HG03280 (cell line): ENCODE data around the gene ARHGAP24.
"Not testable (repeated sequence)": the region's sequence is repeated elsewhere in the genome, so short reads cannot be mapped to it uniquely, and the experiment has no call there.

ENCODE experiments used
- ATAC-seq: cut with Tn5 transposase; IDR thresholded peaks from one replicate; pipeline ENCODE4 v1.9.1; 2021; ENCODE audit warnings: mild to moderate bottlenecking, moderate library complexity; ENCODE audit not compliant: unreplicated experiment

ARHGAP24 gene

DNA sequence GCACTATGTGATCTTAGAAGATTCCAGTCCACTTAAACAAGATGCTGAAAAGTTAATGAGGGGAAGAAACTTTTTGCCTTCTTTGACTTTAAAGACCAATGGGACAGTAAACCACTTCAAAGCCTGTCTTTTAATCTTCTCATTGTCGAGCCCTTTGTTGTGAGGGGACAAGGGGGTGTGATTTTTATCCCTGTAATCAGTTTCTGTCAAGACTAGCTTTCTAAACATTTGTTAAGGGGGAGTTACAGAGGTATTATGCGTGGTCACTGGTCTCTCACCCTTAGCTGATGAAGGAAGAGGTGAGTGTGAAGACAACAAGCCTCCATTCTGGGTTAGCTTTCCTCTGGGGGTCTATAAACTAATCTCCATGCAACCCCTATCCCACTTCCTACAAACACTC is 409.3 kb downstream of the ARHGAP24 start:
- ATAC-seq = no peak

DNA sequence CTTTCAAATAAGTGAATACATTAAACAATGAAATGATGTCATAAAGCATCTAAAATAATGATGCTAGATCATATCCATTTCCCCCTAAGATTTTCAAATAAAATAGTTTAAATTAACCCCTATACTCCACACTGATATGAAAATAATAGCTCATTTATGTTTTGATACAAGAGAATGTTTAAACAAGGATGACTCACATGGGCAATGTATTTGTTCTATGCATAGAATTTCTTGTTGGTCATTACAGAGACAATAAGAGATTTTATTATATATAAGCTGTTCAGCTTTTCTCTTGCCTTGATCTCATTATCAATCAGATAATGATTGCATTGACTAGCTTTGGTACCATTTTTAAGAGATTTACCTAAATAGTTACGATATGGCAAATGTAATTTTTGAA is 411.7 kb downstream of the ARHGAP24 start:
- no peak for ATAC-seq

DNA sequence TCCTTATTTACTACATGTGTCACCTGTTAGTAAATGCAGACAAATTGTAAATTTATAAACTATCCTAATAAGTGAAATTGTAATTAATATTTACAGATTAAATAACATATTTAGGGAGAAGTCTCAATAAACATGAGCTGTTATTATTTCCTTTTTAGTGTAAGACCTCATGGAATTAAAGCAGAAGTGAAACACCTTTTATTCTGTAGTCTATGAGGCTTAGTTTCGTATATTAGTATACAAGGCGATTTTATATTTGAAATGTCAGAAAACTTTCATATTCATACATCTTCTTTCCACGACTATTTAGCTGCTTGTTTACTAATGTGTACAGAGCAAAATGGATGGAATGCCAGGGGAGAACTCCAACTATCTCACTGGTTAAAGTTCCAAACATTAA is 414.4 kb downstream of the ARHGAP24 start:
- no peak for ATAC-seq

DNA sequence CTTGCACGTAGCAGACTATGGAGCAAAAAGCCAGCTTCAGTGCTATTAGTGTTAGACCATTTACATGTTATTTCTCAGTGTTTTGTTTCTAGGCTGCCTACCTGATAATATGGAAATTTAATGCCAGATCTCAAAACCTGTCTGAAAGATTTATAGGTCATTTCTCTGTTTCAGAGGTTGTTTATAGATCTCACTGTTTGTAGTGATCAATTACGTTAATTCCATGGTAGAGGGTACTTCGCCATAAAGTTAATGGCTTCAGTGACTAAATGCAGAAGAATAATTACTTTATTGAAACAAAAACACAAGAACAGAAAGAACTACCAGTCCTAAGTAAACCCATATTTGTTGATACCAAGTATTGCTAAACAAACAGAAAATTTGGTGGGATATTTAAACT is 420.8 kb downstream of the ARHGAP24 start:
- no peak for ATAC-seq

DNA sequence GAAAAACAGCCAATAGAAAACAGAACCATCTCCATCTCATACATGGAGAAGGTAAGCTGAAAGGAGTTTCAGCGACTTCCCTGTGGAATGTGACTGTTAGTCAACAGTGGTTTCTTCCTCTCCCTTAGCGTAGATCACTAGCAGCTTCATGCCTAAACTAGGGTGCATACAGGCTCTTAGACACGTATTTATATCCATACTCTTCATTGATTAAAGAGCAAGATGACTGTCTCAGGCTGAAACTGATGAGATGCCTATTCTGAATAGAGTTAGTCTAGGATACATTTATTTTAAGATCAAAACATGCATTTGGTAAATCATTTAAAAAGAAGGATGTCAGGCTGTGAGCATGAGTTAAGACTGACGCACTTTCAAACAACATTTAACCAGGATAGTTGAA is 423.3 kb downstream of the ARHGAP24 start:
- no peak for ATAC-seq

DNA sequence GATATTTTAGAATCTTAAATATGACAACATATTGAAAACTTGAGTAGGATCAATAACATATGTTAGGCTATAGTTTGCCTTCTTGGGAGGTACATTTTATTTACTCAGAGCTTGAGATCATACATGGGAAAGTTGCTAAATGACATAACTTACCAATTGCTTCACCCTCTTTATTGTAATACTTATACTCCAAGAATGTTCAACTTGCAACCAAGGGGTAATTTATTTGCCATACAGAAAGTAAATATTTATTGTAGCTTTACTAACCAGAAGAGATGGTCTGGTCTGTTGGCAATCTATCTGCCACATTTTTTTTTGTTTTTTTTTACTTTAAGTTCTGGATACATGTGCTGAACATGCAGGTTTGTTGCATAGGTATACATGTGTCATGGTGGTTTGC is 426.6 kb downstream of the ARHGAP24 start:
- no peak for ATAC-seq

DNA sequence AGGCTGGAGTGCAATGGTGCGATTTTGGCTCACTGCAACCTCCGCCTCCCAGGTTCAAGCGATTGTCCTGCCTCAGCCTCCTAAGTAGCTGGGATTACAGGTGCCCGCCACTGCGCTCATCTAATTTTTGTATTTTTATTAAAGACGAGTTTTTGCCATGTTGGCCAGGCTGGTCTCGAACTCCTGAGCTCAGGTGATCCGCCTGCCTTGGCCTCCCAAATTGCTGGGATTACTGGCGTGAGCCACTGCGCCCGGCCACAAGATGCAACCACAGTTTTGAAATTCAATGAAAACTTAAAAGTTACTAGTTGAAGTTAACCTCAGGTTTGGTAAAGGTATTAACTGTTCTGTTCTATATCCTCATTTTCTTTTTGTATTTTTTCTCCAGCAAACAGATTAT is 427.7 kb downstream of the ARHGAP24 start:
- ATAC-seq = not testable (repeated sequence)

DNA sequence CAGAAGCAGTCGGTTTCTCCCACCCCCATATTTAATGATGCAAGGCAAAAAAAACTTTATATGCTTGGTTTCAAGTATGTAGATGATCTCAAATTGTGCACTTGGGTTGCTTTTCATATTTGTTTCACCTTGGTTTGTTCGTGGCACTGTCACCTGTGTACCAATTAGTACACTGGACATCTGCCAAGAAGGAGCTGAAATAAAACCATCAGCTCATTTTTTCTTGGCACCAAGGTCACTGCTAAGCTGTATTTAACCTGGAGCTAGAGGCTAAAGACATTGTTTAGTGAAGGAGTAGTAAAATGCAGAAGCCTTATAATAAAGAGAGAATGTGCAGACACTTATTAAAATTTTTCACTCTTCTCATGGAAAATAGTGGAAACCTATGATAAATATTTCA is 430.8 kb downstream of the ARHGAP24 start:
- no peak for ATAC-seq

DNA sequence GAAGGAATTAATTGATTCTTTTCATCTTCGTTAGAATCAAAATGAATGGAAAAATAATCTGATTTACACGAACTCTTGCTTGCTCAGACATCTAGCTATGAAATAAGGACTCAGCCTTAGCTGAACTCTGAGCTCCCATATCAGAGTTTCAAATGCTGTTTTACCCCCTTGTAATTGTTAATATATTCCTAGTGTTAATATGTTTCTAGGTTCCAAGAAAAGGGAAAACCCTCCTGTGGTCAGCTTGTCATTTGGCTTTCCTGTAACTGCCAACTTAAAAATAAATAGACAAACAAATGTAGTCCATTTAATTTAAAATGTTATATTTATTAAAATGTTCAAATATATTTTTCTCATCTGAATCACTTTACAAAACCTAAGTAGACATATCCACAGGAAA is 432.1 kb downstream of the ARHGAP24 start:
- ATAC-seq = no peak

DNA sequence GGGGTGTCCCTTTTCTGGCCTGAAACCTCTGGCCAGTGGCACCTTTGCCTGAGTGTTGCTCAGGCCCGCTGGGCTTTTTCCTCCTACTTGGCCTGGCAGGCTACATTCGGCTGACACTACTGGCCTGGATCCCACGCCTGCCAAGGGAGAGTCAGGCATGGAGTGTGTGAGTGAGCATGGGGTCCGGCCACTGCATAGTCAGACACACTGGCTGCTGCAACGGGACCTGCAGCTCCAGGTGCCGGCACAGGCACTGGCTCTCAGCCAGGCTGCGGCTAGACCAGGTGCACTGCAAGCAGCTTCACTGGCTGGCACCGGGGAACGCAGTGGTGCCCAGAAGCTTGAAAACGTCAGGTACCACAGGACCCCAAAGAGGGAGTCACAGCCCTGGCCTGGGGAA is 434.9 kb downstream of the ARHGAP24 start:
- no peak for ATAC-seq

DNA sequence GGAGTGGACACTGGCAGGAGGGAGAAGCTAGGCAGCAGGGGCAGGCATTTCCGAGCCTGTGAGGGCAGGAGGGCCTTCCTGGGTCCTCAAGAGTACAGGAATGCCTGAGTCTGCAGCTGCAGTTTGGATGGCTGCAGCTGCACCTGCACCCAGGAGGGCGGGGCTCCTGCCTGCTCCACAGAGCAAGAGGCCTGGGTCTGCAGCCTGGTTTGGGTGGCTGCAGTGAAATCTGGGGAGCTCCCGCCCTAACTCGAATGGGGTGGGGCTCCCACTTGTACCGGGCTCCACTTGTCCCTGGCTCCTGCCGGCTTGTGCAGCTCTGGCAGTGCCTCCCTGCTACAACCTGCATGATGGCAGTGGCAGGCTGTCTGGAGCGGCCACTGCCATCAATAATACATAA is 436.0 kb downstream of the ARHGAP24 start:
- ATAC-seq = no peak

DNA sequence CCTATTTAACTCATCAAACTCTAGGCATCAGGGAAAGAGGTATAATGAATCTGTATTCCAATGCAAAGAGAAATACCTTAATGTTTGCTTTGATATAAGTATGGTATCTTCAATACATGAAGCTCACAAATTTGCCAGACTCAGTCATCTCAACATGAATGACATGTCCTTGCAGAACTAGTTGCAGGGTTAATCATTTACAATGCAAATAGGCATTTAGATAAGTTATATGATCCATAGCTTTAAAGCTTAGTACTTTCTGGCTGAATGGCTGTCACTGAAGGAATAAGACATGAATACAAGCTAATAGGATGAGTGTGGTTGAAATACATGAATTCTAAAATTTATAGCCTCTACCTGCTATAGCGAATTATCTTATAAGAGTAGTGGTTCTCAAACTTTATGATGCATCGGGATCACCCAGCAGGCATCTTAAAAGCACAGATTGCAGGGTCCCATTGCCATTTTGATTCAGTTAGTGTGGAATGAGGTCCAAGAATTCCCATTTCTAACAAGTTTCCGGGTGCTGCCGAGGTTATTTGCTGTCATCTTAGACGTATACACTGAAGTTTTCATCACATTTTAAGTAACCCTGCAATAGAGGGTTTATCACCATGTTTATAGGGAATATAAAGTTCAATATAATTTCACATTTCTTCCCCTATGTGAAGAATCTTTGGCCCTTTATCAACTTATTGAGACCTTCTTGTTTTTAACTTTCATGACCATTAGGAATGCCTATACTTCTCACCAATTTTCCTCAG is 439.2 kb downstream of the ARHGAP24 start:
- ATAC-seq = no peak

DNA sequence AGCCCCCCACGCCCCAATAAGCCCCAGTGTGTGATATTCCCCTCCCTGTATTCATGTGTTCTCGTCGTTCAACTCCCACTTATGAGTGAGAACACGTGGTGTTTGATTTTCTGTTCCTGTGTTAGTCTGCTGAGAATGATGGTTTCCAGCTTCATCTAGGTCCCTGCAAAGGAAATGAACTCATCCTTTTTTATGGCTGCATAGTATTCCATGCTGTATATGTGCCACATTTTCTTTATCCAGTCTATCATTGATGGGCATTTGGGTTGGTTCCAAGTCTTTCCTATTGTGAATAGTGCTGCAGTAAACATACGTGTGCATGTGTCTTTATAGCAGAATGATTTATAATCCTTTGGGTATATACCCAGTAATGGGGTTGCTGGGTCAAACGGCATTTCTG is 440.6 kb downstream of the ARHGAP24 start:
- ATAC-seq = not testable (repeated sequence)

DNA sequence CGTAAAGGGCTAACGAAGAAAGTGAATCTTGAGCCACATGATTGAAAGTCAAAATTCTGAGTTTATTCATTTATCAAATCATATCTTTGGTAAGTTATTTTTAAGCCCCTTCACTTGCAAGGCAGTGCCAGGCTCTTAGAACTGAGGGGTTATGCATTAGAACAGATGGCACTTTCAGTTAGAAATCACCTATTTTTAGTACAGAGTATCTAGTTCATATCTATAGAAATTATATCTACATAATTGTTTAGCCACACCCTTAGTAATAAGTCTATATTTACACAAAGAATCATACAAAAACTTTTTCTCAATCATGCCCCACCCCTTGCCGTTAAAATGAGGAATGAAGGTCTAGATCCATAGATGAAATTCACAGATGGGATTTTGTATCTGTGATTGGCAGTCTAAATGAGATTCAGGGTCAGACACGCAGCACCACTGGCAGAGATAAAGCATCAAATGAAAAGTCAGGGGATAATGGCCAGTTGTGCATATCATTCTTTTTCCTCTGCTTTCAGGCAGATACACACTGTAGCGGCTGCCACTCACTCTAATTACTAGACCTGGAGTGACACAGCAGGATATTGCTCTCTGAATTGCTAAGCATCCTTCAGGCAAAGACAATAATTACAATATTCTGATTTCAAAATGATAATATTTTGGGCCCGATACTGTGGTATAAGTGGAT is 444.4 kb downstream of the ARHGAP24 start:
- no peak for ATAC-seq

DNA sequence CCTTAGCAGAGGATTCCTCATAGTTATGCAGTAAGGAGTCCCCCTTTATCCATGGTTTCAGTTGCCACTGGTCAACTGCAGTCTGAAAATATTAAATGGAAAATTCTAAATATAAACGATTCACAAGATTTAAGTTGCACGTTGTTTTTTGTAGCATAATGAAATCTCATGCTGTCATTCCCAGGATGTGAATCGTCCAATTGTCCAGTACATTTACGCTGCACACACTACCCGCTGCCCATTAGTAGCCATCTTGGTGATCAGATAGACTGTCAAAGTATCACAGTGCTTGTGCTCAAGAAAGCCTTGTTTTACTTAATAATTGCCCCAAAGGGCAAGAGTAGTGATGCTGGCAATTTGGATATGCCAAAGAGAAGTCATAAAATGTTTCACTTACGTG is 450.1 kb downstream of the ARHGAP24 start:
- no peak for ATAC-seq

DNA sequence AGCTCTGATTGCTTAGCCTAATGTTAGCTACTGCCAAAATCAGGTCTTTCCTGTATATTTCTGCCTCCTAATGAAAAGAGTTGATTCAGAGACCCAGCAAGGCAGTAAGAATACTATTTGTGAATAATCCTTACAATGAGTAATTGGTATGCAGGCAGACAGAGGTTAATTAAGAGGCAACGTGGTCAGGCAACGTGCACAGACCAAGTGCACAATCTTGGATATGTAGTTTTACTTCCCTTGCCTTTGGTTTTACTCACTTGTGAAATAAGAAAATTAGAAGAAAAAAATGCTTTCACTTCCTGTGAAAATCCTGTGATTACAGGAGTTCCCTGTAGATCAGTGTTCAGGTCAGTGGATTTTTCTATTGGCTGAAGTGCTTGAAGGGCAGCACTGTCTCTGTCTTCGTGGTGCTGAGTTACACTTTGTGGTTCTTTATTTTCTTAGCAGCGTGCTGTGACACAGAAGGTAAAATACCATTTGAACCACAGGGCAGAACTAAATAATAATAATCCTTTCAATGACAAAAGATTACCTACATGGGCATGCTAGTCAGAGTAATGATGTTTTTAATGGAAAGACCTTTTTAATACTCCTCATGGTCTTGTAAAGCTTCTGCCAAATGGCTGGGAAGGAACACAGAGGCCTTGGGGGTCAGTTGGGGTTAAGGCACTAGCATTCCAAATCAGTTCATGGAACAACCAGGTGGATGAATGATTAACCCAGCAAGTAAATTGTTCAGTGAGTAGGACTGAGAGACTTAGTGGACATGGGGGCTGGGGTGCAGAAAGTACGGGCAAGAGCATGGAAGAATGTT is 454.0 kb downstream of the ARHGAP24 start:
- ATAC-seq = no peak

DNA sequence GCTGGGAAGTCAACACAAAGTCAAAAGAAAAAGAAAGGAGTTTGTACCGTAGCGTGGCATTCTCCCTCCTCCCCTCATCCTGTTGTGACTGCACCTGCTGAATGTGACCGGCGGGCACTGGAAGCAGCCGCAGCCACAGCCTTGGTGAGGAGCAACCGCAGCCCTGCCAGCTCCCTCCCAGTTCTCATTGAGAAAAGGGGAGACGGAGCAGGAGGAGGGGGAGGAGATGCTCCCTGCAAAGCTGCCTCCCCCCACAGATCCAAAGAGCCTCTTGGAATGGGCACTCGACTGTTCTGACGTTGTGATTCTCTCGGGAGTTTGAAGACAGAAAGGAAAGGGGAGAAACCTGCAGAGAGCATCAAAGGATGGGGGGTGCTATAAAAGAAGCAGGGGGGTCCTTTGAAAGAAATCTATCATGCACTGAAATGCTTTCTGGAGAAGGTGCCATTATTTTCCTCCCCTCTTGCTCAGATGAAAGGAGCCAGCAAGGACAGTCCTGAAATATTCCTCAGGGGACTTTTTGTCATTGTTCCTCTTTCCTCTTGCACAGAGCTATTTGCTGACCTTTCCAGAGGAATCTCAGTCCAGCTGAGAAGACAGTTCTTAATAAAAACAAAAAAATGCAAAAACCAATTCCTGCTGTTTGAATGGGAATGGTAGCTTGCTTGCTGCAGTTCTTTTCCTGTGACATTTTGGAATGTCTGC is 455.2 kb downstream of the ARHGAP24 start:
- ATAC-seq = no peak

DNA sequence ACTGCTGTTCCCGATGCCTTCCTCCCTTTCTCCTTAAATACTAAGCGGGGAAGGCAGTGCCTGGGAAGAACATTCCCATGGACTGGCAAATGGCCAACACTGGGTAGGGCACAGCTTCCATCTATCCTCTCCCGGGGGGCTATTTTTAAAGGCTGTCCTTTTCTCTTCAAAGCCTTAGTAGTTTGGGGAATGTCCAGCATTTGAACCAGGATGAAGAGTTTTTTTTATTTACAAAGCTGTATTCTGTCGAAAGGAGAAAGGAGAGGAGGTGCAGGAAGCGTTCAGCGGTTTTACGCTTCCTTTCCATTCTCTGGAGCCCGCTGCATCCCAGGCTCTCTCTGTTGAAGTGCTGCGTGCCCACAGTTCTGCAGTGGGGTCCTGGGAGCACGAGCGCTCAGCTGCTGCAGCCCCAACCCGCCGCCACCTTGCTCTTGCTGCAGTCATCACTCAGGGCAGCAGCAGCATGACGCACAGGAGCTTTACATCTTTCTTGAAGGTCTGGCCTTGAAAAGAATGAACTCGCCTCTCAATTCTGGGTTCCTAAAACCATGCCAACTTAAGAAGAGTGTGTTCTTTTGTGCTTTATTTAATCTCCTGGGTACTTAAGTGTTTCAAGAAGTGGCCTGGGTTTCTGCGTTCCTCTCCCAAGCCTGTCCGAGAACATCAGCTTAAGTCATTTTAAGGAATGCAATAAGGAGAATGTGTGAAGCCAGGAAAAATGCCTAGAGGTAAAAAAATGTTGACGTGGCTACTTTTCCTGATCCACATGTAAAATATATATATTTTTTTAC is 457.7 kb downstream of the ARHGAP24 start:
- no peak for ATAC-seq

DNA sequence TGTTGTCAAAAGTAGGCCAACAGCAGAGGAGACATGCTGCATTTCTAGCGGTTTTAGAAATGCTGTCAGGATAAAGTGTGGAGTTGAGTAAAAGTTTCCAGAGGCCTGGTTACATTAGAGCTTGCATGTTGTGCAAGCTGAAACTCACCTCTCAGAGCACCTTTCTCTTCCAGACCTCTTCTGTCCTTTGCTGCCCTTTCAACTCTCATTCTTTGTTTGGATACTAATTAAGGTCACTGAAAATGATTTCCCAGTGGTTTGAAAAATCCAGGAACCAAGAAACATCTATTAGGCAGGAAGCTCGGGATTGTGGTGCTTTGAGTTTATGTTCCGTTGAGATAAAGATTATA is 458.3 kb downstream of the ARHGAP24 start:
- no peak for ATAC-seq

DNA sequence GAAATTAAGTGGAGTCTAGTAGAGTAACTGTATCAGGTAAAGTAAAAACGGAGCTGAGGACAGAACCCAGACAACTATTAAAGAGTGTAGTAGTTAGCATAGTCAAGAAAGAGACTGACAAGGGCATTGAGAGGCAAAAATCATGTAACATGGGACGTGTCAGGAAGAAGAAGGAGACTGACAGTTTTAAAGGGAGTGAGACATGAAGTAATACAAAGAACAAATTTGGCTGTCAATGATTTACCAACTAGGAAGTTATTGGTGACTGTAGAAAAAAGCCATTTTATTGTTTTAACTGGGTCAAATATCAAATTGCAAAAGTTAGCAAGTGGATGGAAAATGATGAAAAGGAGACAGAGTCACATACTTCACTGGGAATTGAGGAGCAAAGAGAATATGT is 462.6 kb downstream of the ARHGAP24 start:
- no peak for ATAC-seq

DNA sequence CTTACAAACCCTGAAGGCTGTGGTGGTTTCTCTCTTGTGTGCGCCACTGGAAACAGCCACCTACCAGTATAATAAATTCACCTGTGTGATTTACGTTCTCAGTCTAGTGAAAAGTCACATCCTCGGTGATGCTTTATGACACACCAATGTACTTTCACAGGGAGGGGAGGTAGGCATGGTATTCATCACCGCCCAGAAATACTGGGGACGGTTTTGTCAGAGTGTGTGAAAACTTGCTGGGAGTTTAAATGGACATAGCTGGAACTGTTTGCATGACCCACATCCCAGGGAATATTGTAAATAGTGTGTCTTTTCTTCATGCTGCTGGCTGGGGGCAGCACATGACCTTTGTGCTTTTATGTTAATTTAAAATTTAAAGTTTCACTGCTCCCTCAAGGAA is 463.1 kb downstream of the ARHGAP24 start:
- ATAC-seq = no peak
